Keratinocyte (primary cell): ENCODE results near the gene VPS9D1.

Experiments used
- CTCF ChIP-seq, 3 experiments: IDR thresholded peaks in 1 of 3; conservative IDR thresholded peaks in 1 of 3; optimal IDR thresholded peaks in 1 of 3; 2 replicates in 2 of 3; 3 replicates in 1 of 3; pipeline versions ENCODE3 to v1.5.1; 2011; ENCODE audit warnings: low read length in 3 of 3, mild to moderate bottlenecking in 3 of 3, moderate library complexity in 2 of 3, control low read depth in 1 of 3, inconsistent platforms in 1 of 3; ENCODE audit not compliant: insufficient read depth in 2 of 3; ENCODE audit errors: extremely low read depth in 1 of 3
- EZH2 ChIP-seq: IDR thresholded peaks from one replicate; pipeline ENCODE4 v1.6.1; 2012; ENCODE audit warnings: inconsistent platforms, mild to moderate bottlenecking, low read length, moderate library complexity

- TF ChIP-seq EZH2 (no peak), CTCF (optimal IDR thresholded peaks at IDR 0.05 in 1 of 3, IDR thresholded peaks at IDR 0.05 in 1 of 3, conservative IDR thresholded peaks at IDR 0.05 in 1 of 3; ENCODE audit: extremely low read depth in 1 of 3, insufficient read depth in 2 of 3, low read length in 3 of 3) (no peak)
These were observed 18.0 kb upstream of the VPS9D1 start for GRCh38 chr16:89738538-89739317.
